CD4-positive, alpha-beta T cell treated with Interleukin-12 subunit alpha and Interleukin-12 subunit beta, for 1 hour (primary cell): ENCODE results near the gene NTPCR.
"Not testable (repeated sequence)": the region's sequence is repeated elsewhere in the genome, so short reads cannot be mapped to it uniquely, and the experiment has no call there.

Experiments used
- DNase-seq: peaks from one replicate; pipeline ENCODE4 v3.0.0-alpha.2; 2020

NTPCR gene

GRCh38 chr1:232987046-232987773 lies 36.8 kb downstream of the NTPCR start:
- no peak for DNase-seq

GRCh38 chr1:232987774-232988140 lies 37.3 kb downstream of the NTPCR start:
- DNase-seq, result no peak

DNA sequence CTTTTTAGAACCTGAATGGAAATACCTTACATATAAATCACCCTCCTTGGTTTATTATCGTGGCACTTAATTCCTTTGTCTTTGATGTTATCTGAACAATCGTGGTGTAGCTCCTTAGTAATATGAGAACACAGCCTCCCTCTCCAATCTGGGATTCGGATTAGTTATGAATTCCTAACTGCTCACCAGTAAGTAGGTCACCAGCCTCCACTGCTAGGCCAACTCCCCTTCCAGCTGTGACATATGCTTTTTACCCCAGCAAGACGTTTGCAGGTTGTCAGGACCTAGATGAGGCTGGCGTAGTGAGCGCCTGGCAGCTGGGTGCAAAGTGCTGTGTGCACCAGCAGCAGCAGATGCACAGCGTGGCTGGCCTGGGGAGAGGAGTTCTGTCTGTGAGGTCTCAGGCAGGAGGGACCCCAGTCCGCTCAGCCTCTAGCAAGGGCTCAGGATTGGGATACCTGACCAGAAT lies 38.2 kb downstream of the NTPCR start:
- DNase-seq, result no peak

DNA sequence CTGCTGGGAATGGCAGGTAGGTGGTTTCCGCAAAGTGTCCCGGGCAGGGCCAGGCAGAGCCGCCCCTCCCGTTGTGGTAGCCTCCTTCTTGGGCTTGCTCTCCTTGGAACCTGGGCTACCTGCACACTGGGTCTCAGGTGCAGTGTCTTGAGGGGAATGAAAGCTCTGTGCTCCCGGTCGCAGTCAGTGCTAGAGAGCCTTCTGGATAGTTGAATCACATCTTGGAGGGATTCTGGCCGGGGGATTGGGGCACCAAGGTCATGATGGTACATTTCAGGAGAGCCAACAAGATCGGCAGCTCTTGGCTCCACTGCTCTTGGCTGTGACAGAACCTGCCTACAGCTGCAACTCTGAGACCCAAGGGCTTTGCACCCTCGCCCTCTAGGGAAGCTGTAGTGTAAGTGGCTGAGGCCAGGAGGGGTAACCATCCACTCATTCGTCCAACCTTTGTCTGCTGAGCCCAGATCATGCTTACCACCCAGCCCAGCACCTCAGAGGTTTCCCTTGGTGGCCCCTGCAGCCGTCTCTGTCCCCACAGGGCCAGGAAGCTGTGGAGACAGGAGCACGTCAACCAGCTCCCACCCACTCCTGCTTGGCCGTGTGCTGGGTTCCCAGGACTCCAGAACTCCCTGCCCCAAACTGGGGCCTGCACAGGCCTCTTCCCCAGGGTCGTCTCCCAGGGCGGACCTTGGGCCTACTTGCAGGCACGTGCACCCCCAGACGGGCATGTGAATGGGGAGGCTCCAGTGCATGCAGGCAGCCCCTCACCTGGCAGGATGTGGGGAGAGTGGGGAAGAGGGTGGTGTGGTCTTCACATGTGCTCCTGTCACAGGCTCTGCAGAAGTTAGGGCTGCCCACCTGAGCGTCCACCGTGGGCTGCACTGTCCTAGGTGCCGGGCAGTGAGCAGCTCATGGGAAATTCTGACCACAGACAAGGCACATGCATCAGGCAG lies 40.0 kb downstream of the NTPCR start:
- no peak for DNase-seq

DNA sequence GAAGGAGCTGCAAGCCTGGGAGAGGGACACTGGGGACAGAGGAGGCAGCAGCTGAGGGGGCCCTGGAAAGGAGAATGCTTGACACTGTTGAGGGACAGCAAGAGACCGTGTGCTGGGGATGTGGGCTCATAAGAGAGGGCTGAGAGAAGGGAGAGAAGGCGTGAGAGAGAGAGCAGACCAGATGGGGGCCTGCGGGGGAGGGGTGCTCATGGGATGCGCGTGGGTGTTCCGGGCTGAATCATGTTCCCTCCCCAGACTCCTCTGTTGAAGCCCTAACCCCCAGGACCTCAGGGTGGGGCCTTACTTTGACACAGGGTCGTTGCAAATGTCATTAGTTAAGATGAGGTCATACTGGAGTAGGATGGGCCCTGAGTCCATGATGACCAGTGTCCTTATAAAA lies 40.8 kb downstream of the NTPCR start:
- no peak for DNase-seq

DNA sequence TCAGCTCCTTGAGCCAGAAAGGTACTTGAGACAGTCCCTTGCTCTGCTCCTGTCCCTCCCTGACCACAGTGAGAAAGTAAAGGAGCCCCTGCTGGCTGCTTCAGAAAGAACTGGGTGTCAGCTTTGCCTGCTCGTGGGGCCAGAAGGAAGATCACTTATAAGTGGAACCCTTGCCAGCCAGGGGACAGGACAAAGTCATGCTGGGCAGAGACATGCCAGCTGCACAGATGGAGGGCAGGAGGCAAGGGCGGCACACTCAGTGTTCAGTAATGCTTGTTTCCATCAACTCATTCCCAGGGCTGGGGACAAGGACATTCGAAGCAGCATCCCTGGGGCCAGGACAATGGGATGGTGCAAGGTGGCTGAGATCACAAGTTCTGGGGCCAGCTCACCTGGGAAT lies 41.8 kb downstream of the NTPCR start:
- no peak for DNase-seq

DNA sequence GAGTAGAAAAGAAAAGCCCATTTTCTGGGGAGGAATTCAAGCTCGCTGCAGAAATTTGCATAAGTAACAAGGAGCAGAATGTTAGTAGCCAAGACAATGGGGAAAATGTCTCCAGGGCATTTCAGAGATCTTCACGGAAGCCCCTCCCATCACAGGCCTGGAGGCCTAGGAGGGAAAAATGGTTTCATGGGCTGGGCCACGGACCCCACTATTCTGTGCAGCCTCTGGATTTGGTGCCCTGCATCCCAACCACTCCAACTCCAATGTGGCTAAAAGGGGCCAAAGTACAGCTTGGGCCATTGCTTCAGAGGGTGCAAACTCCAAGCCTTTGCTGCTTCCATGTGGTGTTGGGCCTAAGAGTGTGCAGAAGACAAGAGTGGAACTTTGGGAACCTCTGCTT lies 43.1 kb downstream of the NTPCR start:
- no peak for DNase-seq

DNA sequence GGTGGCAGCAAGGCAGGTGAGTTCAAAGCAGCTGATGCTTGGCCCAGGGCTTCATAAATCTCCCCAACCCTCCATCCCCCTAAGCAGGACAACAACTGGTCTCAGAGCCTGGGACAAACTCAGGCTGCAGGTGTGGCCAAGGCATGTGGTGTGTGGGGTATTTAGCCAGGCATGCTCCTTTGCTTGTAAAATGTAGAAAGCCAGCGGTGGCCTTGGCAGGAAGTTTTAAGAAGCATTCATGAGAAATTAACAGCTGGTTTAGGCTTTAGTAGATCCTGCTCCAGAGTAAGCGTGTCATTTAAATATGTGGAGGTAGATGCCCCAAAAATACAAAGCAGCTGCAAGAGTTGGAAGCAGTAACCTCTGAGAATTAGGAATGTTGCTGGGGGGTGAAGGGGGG lies 44.8 kb downstream of the NTPCR start:
- no peak for DNase-seq

- no peak for DNase-seq
These were observed 45.7 kb downstream of the NTPCR start for GRCh38 chr1:232996143-232996542.

DNA sequence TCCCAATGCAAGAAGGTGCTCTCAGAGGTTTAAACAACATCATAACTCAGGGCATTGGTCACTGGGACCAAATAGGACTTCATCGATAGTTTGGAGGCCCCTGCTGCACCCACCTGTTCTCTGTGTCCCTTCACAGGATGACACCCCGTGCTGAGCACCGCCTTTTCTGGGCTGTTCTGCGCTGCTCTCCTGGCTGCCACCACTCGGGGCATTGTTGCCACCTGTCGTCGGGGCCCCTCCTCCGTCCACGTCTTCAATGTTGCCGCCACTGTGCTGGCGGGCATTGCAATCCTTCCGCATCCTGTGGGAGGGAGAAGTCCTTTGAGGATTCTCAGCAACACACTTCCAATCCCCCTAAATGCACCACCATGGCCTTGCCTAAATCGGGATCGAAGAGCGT lies 47.7 kb downstream of the NTPCR start:
- no peak for DNase-seq

DNA sequence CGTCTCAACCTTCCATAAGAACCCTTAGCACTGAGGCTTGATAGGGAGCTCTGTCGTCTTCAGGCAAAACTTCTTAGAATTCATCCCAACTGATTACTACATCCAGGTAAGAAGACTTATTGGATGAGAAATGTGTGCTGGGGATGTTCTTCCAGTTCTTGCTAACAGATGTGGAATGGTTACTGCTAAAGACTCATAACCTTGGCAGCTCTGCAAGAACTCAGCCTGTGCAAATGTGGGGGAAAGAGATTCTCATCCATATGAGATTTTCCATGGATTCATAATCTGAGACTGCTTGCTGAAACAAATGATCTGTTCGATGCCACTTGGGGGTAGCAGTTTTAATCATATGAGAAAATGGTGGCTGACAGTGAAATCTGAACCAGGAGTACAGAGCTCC lies 48.2 kb downstream of the NTPCR start:
- no peak for DNase-seq

DNA sequence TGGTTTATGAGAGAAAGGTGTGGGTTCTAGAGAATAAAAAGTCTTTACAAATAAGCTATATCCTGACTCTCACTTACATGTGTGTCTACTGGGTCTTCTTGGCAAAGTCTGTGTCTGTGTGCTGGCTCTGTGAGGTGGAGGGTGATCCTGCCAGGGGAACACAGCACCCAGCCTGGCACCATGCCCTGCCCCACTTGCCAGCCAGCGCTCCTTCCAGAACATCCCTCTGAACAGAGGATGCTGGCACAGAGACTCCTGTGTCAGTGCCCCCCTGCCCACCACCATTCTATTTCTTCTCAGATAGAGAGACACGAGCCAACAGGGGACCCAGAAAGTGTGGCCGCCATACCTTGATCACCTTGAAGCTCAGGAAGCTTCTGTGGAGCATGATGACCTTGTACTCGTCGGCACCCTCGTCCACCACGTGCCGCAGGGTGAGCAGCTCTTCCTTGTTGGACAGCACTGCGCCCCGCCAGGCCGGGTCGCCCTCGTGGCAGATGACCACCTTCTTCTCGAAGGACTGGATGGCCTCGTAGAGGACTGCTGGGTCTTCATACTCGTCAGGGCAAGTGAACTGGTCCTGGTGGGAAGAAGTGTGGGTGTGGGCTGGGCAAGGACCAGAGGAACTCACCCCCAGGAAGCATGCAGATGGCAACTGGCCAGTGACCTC lies 49.7 kb downstream of the NTPCR start:
- no peak for DNase-seq

DNA sequence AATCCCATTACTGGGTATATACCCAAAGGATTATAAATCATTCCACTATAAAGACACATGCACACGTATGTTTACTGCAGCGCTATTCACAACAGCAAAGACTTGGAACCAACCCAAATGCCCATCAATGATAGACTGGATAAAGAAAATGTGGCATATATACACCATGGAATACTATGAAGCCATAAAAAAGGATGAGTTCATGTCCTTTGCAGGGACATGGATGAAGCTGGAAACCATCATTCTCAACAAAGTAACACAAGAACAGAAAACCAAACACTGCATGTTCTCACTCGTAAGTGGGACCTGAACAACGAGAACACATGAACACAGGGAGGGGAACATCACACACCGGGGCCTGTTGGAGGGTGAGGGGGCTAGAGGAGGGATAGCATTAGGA lies 53.2 kb downstream of the NTPCR start:
- not testable (repeated sequence) for DNase-seq

DNA sequence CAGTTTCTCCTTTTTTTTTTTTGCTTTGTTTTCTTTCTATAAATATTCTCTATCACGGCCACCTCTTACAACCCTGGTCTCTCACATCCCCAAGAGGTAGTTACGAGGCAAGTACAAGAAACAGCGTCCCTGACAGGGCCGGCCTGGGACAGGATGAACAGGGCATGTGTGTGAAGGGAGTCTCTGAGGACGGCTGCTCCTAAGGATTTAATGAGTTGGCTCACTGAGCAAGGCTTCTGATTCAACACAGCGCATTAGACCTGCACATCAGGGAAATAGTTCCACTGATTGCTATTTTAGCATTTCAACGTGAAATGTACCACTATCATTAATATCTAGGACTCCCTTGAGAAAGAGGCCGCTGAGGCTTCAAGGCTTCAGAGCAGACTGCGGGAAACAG lies 54.0 kb downstream of the NTPCR start:
- DNase-seq, result no peak

DNA sequence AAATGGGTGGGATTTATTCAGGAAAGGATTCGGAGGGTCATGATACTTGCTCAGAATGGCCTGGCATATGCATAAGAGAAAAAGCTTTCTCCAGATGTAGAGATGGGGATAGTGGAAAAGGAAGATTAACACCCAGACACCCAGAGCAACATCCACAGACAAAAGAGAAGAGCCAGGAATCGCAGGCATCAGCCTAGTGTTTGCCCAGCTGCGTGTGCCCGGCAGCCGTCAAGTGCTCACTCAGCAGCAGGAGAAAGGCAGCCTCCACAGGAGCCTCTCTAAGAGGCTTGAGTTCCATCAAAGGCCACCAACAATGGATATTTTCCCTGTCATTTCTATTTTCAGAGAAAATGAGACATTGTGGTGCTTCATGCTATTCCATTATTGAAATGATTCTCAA lies 54.7 kb downstream of the NTPCR start:
- no peak for DNase-seq

DNA sequence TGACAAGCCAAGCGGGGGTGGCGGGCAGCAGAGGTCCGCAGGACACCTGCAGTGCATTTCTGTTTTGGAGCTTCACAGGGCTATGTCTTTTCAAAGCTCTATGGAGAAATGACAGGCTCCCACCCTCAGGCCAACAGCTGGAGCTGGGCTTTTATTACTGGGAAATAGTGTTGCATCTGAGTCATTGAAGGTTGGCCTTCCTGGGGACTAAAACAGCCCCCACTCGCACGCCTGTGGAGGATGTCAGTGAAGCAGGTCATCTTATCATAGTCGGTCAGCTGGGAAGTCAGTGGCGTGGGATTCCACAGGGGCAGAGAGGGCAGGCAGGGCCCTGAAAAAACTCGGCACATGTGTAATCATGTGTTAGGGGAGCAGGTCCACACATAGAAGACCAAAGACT lies 55.3 kb downstream of the NTPCR start:
- no peak for DNase-seq

- DNase-seq, result no peak
These were observed 55.7 kb downstream of the NTPCR start for GRCh38 chr1:233006108-233006507.

GRCh38 chr1:233006541-233006973 lies 56.1 kb downstream of the NTPCR start:
- no peak for DNase-seq

DNA sequence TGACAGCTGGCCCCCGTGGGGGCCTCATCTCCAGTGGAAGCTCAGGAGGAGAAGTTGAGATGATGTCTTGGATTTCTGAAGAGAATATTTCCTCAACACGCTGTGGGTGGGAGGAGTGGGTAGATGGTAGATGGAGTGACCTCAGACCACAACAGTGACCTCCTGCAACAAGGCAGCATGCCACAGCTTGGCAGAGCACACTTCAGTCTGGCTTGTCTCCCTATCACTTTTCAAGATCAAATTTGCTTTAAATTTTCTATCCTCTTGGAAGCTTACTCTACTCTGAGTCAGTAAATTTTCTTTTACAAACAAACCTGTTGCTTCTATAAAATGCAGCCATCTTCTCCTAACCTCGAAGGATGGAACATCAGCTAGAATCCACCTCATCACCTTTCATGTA lies 59.7 kb downstream of the NTPCR start:
- no peak for DNase-seq

- DNase-seq, result no peak
These were observed 61.6 kb downstream of the NTPCR start for GRCh38 chr1:233012021-233012420.

- no peak for DNase-seq
These were observed 65.6 kb downstream of the NTPCR start for GRCh38 chr1:233015965-233016364.

- no peak for DNase-seq
These were observed 66.4 kb downstream of the NTPCR start for GRCh38 chr1:233016798-233017197.

DNA sequence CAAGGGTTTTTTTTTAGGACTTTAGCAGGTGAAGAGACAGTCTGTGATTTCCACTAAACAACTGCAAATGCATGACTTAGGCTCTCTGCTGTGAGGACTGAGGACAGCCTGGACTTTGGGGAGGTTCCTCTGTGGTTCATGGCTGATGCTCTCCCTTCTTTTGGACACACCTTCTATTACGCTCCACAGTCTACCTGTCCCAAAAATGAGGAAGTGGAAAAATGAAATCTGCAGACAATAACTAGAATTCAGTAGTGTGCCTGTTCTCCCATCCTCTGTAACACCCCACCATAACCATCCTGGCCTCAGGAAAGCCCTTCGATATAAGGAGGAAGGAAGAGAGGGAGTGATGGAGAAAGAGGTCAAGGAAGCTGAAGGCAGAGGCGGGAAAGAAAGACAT lies 68.7 kb downstream of the NTPCR start:
- no peak for DNase-seq
